GM18517 (cell line): ENCODE measurements around the gene TBC1D2.
A peak's percentile ranks its signal among the peaks of the same experiment; 100 is the strongest.
"Not testable (repeated sequence)": the region's sequence is repeated elsewhere in the genome, so short reads cannot be mapped to it uniquely, and the experiment has no call there.

ENCODE experiments used
- ATAC-seq: cut with Tn5 transposase; IDR thresholded peaks from one replicate; pipeline ENCODE4 v1.9.1; 2021; ENCODE audit warnings: mild to moderate bottlenecking, moderate library complexity; ENCODE audit not compliant: unreplicated experiment

TBC1D2 gene

GRCh38 chr9:98271479-98271878, 16.0 kb upstream of the TBC1D2 start:
- ATAC-seq, result no peak

- not testable (repeated sequence) for ATAC-seq
These were observed 14.8 kb upstream of the TBC1D2 start for GRCh38 chr9:98270284-98270683.

- not testable (repeated sequence) for ATAC-seq
These were observed 14.2 kb upstream of the TBC1D2 start for GRCh38 chr9:98269652-98270051.

GRCh38 chr9:98267556-98267955, 12.1 kb upstream of the TBC1D2 start:
- not testable (repeated sequence) for ATAC-seq

GRCh38 chr9:98264516-98264915, 9.1 kb upstream of the TBC1D2 start:
- no peak for ATAC-seq

GRCh38 chr9:98263482-98264357, 8.3 kb upstream of the TBC1D2 start:
- ATAC-seq, result no peak

- no peak for ATAC-seq
These were observed 7.6 kb upstream of the TBC1D2 start for GRCh38 chr9:98263080-98263479.

- no peak for ATAC-seq
These were observed 6.6 kb upstream of the TBC1D2 start for GRCh38 chr9:98262056-98262455.

- no peak for ATAC-seq
These were observed 5.2 kb upstream of the TBC1D2 start for GRCh38 chr9:98260635-98261034.

- ATAC-seq, result no peak
These were observed 4.3 kb upstream of the TBC1D2 start for GRCh38 chr9:98259791-98260190.

- no peak for ATAC-seq
These were observed 1.3 kb upstream of the TBC1D2 start for GRCh38 chr9:98256756-98257155.

GRCh38 chr9:98255061-98255577, 330 bp downstream of the TBC1D2 start:
- peak; percentile 13 for ATAC-seq

- no peak for ATAC-seq
These were observed 1.0 kb downstream of the TBC1D2 start for GRCh38 chr9:98254228-98255060.

GRCh38 chr9:98253565-98253964, 1.9 kb downstream of the TBC1D2 start:
- ATAC-seq, result no peak

- no peak for ATAC-seq
These were observed 3.9 kb downstream of the TBC1D2 start for GRCh38 chr9:98251551-98251950.

- no peak for ATAC-seq
These were observed 5.7 kb downstream of the TBC1D2 start for GRCh38 chr9:98249771-98250170.

GRCh38 chr9:98248737-98249474, 6.5 kb downstream of the TBC1D2 start:
- ATAC-seq, result no peak

- no peak for ATAC-seq
These were observed 7.4 kb downstream of the TBC1D2 start for GRCh38 chr9:98247831-98248657.

GRCh38 chr9:98242426-98242825, 13.0 kb downstream of the TBC1D2 start:
- no peak for ATAC-seq
